Calu3 (cell line): ENCODE data around the gene ERCC5. TPM values are rescaled to one million over a fixed set of nuclear protein-coding genes. Genes with fewer than 3 reads are reported as not detected.

Source experiments
- BruUV-seq: library from RNA; stranded (reverse); fragments of 400-500 nt; replicated peaks from 2 replicates; lab custom pipeline; 2021; lab: Mats Ljungman, UMichigan
- CTCF ChIA-PET: fragments of 300-600 bp; sonication (Branson Sonifier 250); formaldehyde crosslinking; loops from one replicate; lab custom pipeline; 2022; ENCODE audit warnings: antibody characterized with exemption; lab: Charles Lee
- DNase-seq: peaks from one replicate; pipeline ENCODE4 v3.0.0; 2022
- H3K27ac Mint-ChIP-seq: one replicate; pipeline ENCODE4 v1.8.0; 2022; ENCODE audit warnings: mixed read lengths; ENCODE audit not compliant: unreplicated experiment
- H3K27me3 Mint-ChIP-seq: one replicate; pipeline ENCODE4 v1.8.0; 2022; ENCODE audit warnings: mixed read lengths; ENCODE audit not compliant: unreplicated experiment
- H3K36me3 Mint-ChIP-seq: one replicate; pipeline ENCODE4 v1.8.0; 2022; ENCODE audit warnings: mild to moderate bottlenecking, moderate library complexity, mixed read lengths; ENCODE audit not compliant: insufficient read depth, unreplicated experiment
- H3K4me1 Mint-ChIP-seq: one replicate; pipeline ENCODE4 v1.8.0; 2022; ENCODE audit warnings: mild to moderate bottlenecking, low read depth, mixed read lengths; ENCODE audit not compliant: unreplicated experiment
- H3K4me3 Mint-ChIP-seq: one replicate; pipeline ENCODE4 v1.8.0; 2022; ENCODE audit warnings: mild to moderate bottlenecking, low read depth, moderate library complexity, mixed read lengths; ENCODE audit not compliant: unreplicated experiment
- H3K9me3 Mint-ChIP-seq: one replicate; pipeline ENCODE4 v1.8.0; 2022; ENCODE audit warnings: low read depth, mixed read lengths; ENCODE audit not compliant: unreplicated experiment
- CTCF ChIP-seq: fragments of 200-600 bp; IDR thresholded peaks from one replicate; pipeline ENCODE4 v1.8.0; 2022; ENCODE audit warnings: antibody characterized with exemption; ENCODE audit not compliant: unreplicated experiment
- intact Hi-C: fragments of 100-400 bp; cut with micrococcal nuclease; formaldehyde crosslinking; loops from one replicate; pipeline ENCODE4 v1.10.0; 2022; ENCODE audit not compliant: unreplicated experiment
- total RNA-seq: library from RNA; stranded (reverse); gene quantifications from 2 replicates; pipeline ENCODE4 v1.2.3, GENCODE V29; 2022

Gene ERCC5
- total RNA-seq, 1 experiment from 2014 or later = 14.7 TPM

- TF ChIP-seq CTCF = no peak
- CTCF ChIA-PET = no interaction called here
- intact Hi-C loops = no loop called here
- no peaks in the 10 kb centered on the region for H3K9me3 Mint-ChIP-seq
- BruUV-seq = no TSS peak
- no peak overlapping the region for H3K27ac Mint-ChIP-seq
- no peaks in the 10 kb centered on the region for H3K4me1 Mint-ChIP-seq
- no peak overlapping the region for H3K4me3 Mint-ChIP-seq
- peaks cover 12% of the 10 kb centered on the region for H3K36me3 Mint-ChIP-seq
- no peak for DNase-seq
- H3K27me3 Mint-ChIP-seq = no peaks in the 10 kb centered on the region
These were observed 6.7 kb downstream of the ERCC5 start for GRCh38 chr13:102852556-102852955.

GRCh38 chr13:102854675-102855074 is 8.8 kb downstream of the ERCC5 start:
- TF ChIP-seq CTCF = no peak
- Mint-ChIP-seq H3K4me3 (no peak overlapping the region), H3K27me3 (no peaks in the 10 kb centered on the region), H3K36me3 (peaks cover 10% of the 10 kb centered on the region), H3K27ac (no peak overlapping the region), H3K9me3 (no peaks in the 10 kb centered on the region), H3K4me1 (no peaks in the 10 kb centered on the region)
- BruUV-seq = no TSS peak
- intact Hi-C loops = no loop called here
- DNase-seq = no peak
- CTCF ChIA-PET = no interaction called here

GRCh38 chr13:102856557-102856956 is 10.7 kb downstream of the ERCC5 start:
- H3K4me1 Mint-ChIP-seq = no peaks in the 10 kb centered on the region
- H3K27me3 Mint-ChIP-seq = no peaks in the 10 kb centered on the region
- no peak for TF ChIP-seq CTCF
- peaks cover 5% of the 10 kb centered on the region for H3K36me3 Mint-ChIP-seq
- H3K9me3 Mint-ChIP-seq = no peaks in the 10 kb centered on the region
- DNase-seq = no peak
- intact Hi-C loops = no loop called here
- H3K4me3 Mint-ChIP-seq = no peak overlapping the region
- CTCF ChIA-PET = no interaction called here
- no peak overlapping the region for H3K27ac Mint-ChIP-seq
- BruUV-seq = no TSS peak

GRCh38 chr13:102862624-102863210 is 16.9 kb downstream of the ERCC5 start:
- TF ChIP-seq CTCF = no peak
- DNase-seq = no peak
- CTCF ChIA-PET = no interaction called here
- no peaks in the 10 kb centered on the region for H3K27me3 Mint-ChIP-seq
- peaks cover 3% of the 10 kb centered on the region for H3K36me3 Mint-ChIP-seq
- no peaks in the 10 kb centered on the region for H3K9me3 Mint-ChIP-seq
- H3K4me1 Mint-ChIP-seq = no peaks in the 10 kb centered on the region
- intact Hi-C loops = no loop called here
- TSS peak; percentile 23 for BruUV-seq
- H3K27ac Mint-ChIP-seq = no peak overlapping the region
- no peak overlapping the region for H3K4me3 Mint-ChIP-seq
